Brain pericyte (primary cell): ENCODE measurements around the gene CFAP20DC.
"Not testable (repeated sequence)": the region's sequence is repeated elsewhere in the genome, so short reads cannot be mapped to it uniquely, and the experiment has no call there.

Experiments used
- DNase-seq: peaks from one replicate; pipeline ENCODE4 v3.0.0-alpha.2; 2012; ENCODE audit warnings: low read depth, low spot score

The CFAP20DC gene

GRCh38 chr3:59023612-59024011, 26.2 kb downstream of the CFAP20DC start:
- DNase-seq, result no peak

- DNase-seq, result no peak
Observed at GRCh38 chr3:59017617-59017984, 32.2 kb downstream of the CFAP20DC start.

GRCh38 chr3:59016930-59017616, 32.8 kb downstream of the CFAP20DC start:
- DNase-seq, result no peak

- DNase-seq, result no peak
Observed at GRCh38 chr3:59013611-59014010, 36.2 kb downstream of the CFAP20DC start.

GRCh38 chr3:59006634-59007517, 42.9 kb downstream of the CFAP20DC start:
- no peak for DNase-seq

- no peak for DNase-seq
Observed at GRCh38 chr3:59001675-59002074, 48.1 kb downstream of the CFAP20DC start.

GRCh38 chr3:58999774-59000160, 50.1 kb downstream of the CFAP20DC start:
- no peak for DNase-seq

- no peak for DNase-seq
Observed at GRCh38 chr3:58999134-58999773, 50.6 kb downstream of the CFAP20DC start.

- DNase-seq, result peak; percentile 16
Observed at GRCh38 chr3:58998476-58999117, 51.2 kb downstream of the CFAP20DC start.

- DNase-seq, result no peak
Observed at GRCh38 chr3:58996730-58997129, 53.1 kb downstream of the CFAP20DC start.

GRCh38 chr3:58994746-58995330, 55.0 kb downstream of the CFAP20DC start:
- DNase-seq, result no peak

GRCh38 chr3:58993547-58993946, 56.3 kb downstream of the CFAP20DC start:
- DNase-seq, result no peak

- no peak for DNase-seq
Observed at GRCh38 chr3:58991623-58992022, 58.2 kb downstream of the CFAP20DC start.

- no peak for DNase-seq
Observed at GRCh38 chr3:58991026-58991425, 58.8 kb downstream of the CFAP20DC start.

GRCh38 chr3:58989955-58990354, 59.9 kb downstream of the CFAP20DC start:
- DNase-seq, result no peak

GRCh38 chr3:58989163-58989562, 60.7 kb downstream of the CFAP20DC start:
- no peak for DNase-seq

GRCh38 chr3:58988041-58988440, 61.8 kb downstream of the CFAP20DC start:
- no peak for DNase-seq

- no peak for DNase-seq
Observed at GRCh38 chr3:58986654-58987053, 63.2 kb downstream of the CFAP20DC start.

- DNase-seq, result no peak
Observed at GRCh38 chr3:58979840-58980239, 70.0 kb downstream of the CFAP20DC start.

GRCh38 chr3:58973796-58974195, 76.0 kb downstream of the CFAP20DC start:
- no peak for DNase-seq

GRCh38 chr3:58967866-58968265, 82.0 kb downstream of the CFAP20DC start:
- DNase-seq, result not testable (repeated sequence)

- DNase-seq, result no peak
Observed at GRCh38 chr3:58965865-58966264, 84.0 kb downstream of the CFAP20DC start.
